IMR-90 (cell line): ENCODE results near the gene CCDC185.
A peak's percentile ranks its signal among the peaks of the same experiment; 100 is the strongest.

Experiments
- BHLHE40 ChIP-seq: fragments of 150-350 bp; IDR thresholded peaks from 2 replicates; pipeline ENCODE4 v1.6.1; 2016; ENCODE audit warnings: mild to moderate bottlenecking, low read depth, low read length
- CHD1 ChIP-seq: IDR thresholded peaks from 2 replicates; pipeline ENCODE4 v1.6.1; 2012; ENCODE audit warnings: low read depth, low read length, improper control_type of control experiment
- MAFK ChIP-seq: IDR thresholded peaks from 2 replicates; pipeline ENCODE4 v1.6.1; 2012; ENCODE audit warnings: low read depth, low read length, improper control_type of control experiment
- MAZ ChIP-seq: IDR thresholded peaks from 2 replicates; pipeline ENCODE4 v1.6.1; 2012; ENCODE audit warnings: low read depth, mild to moderate bottlenecking, low read length, improper control_type of control experiment, moderate library complexity, borderline replicate concordance
- MXI1 ChIP-seq: IDR thresholded peaks from 2 replicates; pipeline ENCODE4 v1.6.1; 2012; ENCODE audit warnings: low read depth, mild to moderate bottlenecking, low read length, moderate library complexity, borderline replicate concordance
- POLR2A ChIP-seq: IDR thresholded peaks from 2 replicates; pipeline ENCODE4 v1.6.1; 2012; ENCODE audit warnings: mild to moderate bottlenecking, low read depth, low read length
- TF ChIP-seq, protein P1 (sequence below): conservative IDR thresholded peaks from 2 replicates; pipeline ENCODE4 v1.5.1; 2012; ENCODE audit warnings: mild to moderate bottlenecking, low read depth, low read length, improper control_type of control experiment
- TF ChIP-seq, protein P2 (sequence below): fragments of 150-350 bp; IDR thresholded peaks from 2 replicates; pipeline ENCODE4 v1.6.1; 2016; ENCODE audit warnings: low read depth, mild to moderate bottlenecking, low read length, moderate library complexity, borderline replicate concordance

DNA sequence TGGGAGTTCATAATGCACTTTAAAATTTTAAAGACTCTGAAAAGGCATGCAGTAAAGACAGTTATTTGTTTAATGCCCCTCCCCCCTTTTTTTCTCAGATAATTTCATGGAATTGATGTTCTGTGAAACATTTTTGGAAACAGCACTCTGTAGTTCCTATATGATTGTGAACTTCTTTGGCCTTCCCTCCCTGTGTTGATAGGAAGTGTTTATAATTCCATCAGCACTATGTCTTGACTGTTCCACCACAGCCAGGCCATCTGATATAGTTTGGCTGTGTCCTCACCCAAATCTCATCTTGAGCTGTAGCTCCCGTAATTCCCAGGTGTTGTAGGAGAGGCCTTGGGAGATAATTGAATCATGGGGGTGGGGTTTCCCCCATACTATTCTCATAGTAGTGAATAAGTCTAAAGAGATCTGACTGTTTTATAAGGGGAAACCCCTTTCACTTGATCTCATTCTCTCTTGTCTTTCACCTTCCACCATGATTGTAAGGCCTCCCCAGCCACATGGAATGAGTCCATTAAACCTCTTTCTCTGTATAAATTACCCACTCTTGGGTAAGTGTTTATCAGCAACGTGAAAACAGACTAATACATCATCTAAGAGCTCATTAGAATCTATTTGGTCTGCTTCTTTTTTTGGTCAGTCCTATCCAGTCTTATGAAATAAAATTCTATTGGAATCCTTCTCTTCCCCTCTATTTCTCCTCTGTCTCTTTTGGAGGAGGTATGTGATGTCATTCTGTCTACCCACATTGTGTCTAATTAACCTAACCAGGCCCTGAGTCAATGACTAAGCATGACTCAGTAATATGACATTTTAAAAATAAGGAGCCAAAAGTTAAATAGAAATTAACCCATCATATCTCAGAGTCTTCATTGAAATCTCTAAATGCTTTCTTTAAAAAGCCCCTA is 8.9 kb downstream of the CCDC185 start:
- TF ChIP-seq MAFK, result peak; percentile 24; the same call in 1 of the 2 replicates
- no peak for TF ChIP-seq MXI1
- no peak for TF ChIP-seq CHD1
- TF ChIP-seq, protein P1, sequence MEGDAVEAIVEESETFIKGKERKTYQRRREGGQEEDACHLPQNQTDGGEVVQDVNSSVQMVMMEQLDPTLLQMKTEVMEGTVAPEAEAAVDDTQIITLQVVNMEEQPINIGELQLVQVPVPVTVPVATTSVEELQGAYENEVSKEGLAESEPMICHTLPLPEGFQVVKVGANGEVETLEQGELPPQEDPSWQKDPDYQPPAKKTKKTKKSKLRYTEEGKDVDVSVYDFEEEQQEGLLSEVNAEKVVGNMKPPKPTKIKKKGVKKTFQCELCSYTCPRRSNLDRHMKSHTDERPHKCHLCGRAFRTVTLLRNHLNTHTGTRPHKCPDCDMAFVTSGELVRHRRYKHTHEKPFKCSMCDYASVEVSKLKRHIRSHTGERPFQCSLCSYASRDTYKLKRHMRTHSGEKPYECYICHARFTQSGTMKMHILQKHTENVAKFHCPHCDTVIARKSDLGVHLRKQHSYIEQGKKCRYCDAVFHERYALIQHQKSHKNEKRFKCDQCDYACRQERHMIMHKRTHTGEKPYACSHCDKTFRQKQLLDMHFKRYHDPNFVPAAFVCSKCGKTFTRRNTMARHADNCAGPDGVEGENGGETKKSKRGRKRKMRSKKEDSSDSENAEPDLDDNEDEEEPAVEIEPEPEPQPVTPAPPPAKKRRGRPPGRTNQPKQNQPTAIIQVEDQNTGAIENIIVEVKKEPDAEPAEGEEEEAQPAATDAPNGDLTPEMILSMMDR, result no peak
- no peak for TF ChIP-seq POLR2A
- TF ChIP-seq MAZ, result no peak
- TF ChIP-seq, protein P2, sequence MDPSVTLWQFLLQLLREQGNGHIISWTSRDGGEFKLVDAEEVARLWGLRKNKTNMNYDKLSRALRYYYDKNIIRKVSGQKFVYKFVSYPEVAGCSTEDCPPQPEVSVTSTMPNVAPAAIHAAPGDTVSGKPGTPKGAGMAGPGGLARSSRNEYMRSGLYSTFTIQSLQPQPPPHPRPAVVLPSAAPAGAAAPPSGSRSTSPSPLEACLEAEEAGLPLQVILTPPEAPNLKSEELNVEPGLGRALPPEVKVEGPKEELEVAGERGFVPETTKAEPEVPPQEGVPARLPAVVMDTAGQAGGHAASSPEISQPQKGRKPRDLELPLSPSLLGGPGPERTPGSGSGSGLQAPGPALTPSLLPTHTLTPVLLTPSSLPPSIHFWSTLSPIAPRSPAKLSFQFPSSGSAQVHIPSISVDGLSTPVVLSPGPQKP, result no peak
- TF ChIP-seq BHLHE40, result no peak; the same call in 1 of the 2 replicates
